Measurements from ENCODE around the gene GNPDA2.
A peak's percentile ranks its signal among the peaks of the same experiment; 100 is the strongest.
"Not testable (repeated sequence)": the region's sequence is repeated elsewhere in the genome, so short reads cannot be mapped to it uniquely, and the experiment has no call there.

GNPDA2 gene

DNA sequence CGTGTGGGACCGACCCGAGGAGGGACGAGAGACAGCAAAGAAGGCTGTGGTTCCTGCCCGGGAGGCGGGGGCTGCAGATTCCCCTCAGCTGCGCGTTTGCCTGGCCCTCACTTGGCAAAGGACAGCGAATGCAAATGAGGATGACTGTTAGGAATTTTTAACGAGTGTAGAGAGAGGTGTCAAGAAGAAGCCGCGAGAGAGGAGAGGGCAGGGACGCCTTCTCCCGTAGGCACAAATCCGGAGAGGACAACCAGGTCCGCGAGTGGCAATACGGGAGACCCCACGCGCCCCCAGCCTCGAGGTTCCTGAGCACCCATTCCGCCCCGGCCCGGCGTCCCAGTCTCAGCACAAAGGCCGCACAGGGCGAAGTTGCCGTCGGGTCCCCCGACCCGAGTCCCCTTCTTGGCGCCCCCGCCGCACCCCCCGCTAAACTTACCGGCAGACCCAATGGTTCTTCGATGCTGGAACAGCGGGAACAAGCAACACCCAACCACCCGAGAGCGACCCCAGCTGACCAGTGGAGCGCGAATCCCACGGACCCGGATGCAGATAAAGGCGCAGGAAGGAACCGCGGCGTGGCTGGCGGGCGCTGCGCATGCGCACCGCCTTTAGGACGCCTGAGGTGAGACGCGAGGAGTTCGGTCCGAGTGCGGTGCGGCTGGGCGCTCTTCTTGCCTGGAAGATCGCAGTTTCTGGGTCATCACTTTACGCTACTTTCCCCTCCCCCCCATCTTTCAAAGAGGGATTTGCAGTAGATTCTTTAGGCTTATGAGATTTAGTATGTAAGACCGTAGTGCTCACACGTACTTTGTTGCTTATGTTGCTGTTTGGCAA lies at the start of gene GNPDA2:
Gene GNPDA2 (minus strand): TSS at position 519 of the 834 bp plus-strand sequence. CDS start 4,349 bp downstream, outside the sequence.
- peak; percentile 86 for DNase-seq

DNA sequence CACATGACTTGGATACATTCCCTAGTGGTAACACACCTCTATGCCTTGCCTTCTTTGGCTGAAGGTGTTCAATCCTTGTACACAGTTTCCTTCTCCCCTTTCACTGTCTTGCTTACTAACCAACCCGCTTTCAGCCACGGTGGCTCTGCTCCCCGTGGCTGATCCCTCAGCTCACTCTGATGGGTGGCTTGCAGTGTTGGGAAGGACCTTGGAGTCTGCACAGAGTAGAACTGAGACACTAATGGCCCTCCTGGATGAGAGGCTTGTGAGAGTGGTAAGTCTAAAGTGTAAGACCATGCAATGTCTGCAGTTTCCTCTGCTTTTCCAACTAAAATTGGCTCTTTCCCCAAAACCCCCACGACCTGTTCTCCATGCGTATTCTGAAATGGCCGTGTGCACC lies 46.0 kb upstream of the GNPDA2 start:
- DNase-seq: no peak

DNA sequence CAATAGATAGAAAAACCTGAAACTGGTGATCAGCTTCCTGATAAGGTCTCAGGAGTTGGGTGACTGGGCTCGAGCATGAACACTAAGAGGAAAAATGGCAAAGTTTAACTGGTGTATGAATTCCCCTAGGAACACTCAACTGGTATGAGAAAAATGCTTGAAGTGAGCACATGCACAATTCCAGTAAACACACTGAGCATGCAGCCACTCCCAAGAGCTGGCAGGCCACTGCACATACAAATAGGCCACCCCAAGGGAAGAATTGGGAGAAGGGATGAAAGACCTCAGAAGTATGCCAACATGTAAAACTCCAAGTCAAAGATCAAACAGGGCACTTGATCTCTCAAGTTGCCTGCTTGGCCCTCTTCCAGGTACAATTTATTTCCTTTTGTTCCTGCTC lies 45.4 kb upstream of the GNPDA2 start:
- no peak for DNase-seq

- DNase-seq: no peak
Observed at GRCh38 chr4:44766453-44766852, 40.1 kb upstream of the GNPDA2 start.

DNA sequence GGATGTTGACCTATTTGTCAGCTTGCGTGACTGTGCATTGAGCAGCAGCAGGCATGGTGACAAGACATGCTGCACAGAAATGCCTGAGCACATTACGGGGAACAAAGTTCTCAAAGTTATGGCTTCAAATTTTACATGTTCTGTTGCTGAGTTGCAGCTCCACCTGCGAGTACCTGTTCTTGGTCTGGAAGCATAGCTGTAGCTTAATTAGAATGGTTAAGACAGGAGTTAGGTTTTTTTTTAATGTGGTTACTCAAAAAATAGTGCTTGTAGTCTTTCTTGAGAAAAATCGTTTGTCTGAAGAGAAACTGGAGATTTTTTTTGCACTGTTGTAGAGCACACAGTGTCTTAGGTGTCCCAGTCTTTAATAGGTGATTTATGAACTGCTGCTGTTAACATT lies 38.8 kb upstream of the GNPDA2 start:
- DNase-seq: no peak

GRCh38 chr4:44761306-44761705 lies 35.0 kb upstream of the GNPDA2 start:
- DNase-seq: no peak

GRCh38 chr4:44760142-44760898 lies 34.0 kb upstream of the GNPDA2 start:
- no peak for DNase-seq

DNA sequence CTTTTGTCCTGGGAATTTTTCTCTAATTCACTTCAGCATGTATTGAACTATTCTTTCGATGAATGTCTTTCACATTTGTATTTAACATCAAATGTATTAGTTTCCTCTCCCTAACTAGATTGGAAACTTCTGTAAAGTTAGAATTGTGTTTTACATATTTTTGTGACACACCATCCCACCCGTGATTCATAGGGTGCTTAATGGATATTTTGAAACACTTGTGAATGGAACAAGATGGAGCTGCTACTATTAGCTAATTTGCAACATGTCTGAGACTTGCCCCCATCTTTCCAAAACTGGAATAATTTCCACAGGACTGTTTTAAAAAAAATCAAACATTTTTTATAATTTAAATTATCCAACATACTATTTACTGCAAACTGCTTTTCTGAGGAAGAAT lies 30.2 kb upstream of the GNPDA2 start:
- no peak for DNase-seq

GRCh38 chr4:44740201-44740600 lies 13.8 kb upstream of the GNPDA2 start:
- DNase-seq: no peak

GRCh38 chr4:44738615-44739014 lies 12.3 kb upstream of the GNPDA2 start:
- no peak for DNase-seq

- no peak for DNase-seq
Observed at GRCh38 chr4:44736900-44737299, 10.5 kb upstream of the GNPDA2 start.

DNA sequence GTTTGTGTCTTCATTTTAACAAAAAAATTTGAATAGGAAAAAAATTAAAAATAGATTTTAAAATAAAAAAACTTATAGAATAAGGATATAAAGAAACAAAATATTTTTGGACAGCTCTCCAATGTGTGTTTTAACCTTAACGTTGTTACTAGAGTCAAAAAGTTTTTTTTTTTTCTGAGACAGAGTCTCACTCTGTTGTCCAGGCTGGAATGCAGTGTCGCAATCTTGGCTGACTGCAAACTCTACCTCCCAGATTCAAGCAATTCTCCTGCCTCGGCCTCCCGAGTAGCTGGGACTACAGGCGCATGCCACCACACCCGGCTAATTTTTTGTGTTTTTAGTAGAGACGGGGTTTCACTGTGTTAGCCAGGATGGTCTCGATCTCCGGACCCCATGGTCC lies 2.3 kb upstream of the GNPDA2 start:
- DNase-seq: not testable (repeated sequence)

- DNase-seq: no peak
Observed at GRCh38 chr4:44727471-44727870, 1.1 kb upstream of the GNPDA2 start.

GRCh38 chr4:44725726-44726037 lies 674 bp downstream of the GNPDA2 start:
- DNase-seq: no peak

DNA sequence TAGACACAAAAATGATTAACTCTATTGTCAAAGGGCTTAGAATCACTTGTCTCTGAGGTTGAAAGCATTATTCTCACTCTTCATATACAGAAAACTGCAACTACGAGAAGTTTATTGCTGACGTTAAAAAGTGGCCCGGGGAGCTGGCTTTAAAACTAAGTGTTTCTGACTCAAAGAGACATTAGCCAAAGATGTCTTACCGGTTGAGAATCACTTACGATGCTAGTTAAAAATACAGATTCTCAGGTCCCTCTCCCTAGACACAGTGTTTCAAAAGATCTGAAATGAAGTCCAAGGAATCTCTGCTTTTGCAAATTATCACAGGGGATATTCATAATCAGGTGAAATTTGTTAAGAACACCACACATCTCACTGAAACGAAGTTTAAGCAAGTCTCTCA lies 1.2 kb downstream of the GNPDA2 start:
- DNase-seq: no peak

- DNase-seq: no peak
Observed at GRCh38 chr4:44722001-44722400, 4.4 kb downstream of the GNPDA2 start.

DNA sequence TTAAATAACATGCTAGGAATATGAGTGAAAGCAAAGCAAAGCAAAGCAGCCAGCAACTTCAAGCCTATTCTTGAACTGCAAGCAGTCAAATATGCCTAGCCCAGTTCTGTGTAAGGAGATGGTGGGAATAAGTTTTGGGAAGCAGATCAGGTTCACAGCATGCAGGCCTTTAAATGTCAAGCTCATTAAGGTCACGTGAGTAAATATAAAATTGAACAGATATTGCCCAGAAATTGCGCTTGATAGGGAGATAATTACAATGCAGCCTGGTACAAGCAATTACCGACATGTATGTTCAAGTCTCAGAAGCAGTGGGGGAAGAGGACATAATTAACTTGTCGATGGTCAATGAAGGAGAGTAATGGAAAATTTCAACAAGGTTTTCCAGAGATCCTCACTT lies 6.0 kb downstream of the GNPDA2 start:
- no peak for DNase-seq

GRCh38 chr4:44716597-44716996 lies 9.8 kb downstream of the GNPDA2 start:
- DNase-seq: no peak

GRCh38 chr4:44713125-44713524 lies 13.2 kb downstream of the GNPDA2 start:
- no peak for DNase-seq

DNA sequence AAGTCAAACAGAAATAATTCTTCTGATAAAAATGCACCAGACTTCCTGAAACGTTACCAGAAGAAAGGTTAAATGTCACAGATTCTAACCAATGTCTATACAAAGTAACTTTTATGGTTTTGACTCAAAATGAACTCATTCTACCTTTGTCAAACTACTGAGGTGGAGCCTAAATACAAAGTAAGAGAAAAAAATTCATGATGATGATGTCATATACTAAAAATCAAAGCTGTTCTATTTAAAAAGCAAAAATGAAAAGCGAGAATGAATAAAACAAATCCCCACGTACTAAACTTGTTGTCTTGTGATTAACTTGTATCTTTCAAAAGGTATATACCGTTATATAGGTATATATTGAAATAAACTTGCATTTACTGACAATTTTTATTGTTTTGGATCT lies 21.7 kb downstream of the GNPDA2 start:
- DNase-seq: no peak

- DNase-seq: no peak
Observed at GRCh38 chr4:44701037-44701436, 25.3 kb downstream of the GNPDA2 start.

DNA sequence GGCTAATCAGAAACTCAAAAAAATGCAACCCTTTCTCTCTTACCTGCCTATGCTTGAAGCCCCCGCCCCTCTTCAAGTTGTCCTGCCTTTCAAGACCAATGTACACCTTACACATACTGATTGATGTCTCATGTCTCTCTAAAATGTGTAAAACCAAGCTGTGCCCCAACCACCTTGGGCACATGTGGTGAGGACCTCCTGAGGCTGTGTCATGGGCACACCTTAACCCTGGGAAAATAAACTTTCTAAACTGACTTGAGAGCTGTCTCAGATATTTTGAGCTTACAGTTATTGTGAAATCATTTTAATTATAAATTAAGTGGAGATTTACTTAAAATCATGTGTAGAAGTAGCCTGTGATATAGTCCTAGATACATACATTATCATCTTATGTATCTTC lies 25.9 kb downstream of the GNPDA2 start:
- no peak for DNase-seq

GRCh38 chr4:44684648-44685047 lies 41.7 kb downstream of the GNPDA2 start:
- DNase-seq: no peak

GRCh38 chr4:44679060-44679459 lies 47.3 kb downstream of the GNPDA2 start:
- no peak for DNase-seq

All from CD4-positive, alpha-beta T cell treated with Interleukin-17A for 4 hours (primary cell).